Measurements from ENCODE around the gene KLHL18. TPM values are rescaled to one million over a fixed set of nuclear protein-coding genes. Genes with fewer than 3 reads are reported as not detected.

The KLHL18 gene
- 10 to 100 TPM; 32.1 to 52.5 (median 41.6) TPM for total RNA-seq
- polyA plus RNA-seq: 10 to 100 TPM; 58.5 to 85.7 TPM
- long read RNA-seq, donor 1, full-length matches to known transcripts: 43 of 58 reads
- long read RNA-seq, donor 1, partial matches to known transcripts: 0 of 58 reads
- long read RNA-seq, donor 1, other reads (novel, unspliced or antisense): 15 of 58 reads
- long read RNA-seq, donor 2, full-length matches to known transcripts: 32 of 49 reads
- long read RNA-seq, donor 2, partial matches to known transcripts: 6 of 49 reads
- long read RNA-seq, donor 2, other reads (novel, unspliced or antisense): 11 of 49 reads
- long read RNA-seq, donor 3, full-length matches to known transcripts: 23 of 63 reads
- long read RNA-seq, donor 3, partial matches to known transcripts: 27 of 63 reads
- long read RNA-seq, donor 3, other reads (novel, unspliced or antisense): 13 of 63 reads

DNA sequence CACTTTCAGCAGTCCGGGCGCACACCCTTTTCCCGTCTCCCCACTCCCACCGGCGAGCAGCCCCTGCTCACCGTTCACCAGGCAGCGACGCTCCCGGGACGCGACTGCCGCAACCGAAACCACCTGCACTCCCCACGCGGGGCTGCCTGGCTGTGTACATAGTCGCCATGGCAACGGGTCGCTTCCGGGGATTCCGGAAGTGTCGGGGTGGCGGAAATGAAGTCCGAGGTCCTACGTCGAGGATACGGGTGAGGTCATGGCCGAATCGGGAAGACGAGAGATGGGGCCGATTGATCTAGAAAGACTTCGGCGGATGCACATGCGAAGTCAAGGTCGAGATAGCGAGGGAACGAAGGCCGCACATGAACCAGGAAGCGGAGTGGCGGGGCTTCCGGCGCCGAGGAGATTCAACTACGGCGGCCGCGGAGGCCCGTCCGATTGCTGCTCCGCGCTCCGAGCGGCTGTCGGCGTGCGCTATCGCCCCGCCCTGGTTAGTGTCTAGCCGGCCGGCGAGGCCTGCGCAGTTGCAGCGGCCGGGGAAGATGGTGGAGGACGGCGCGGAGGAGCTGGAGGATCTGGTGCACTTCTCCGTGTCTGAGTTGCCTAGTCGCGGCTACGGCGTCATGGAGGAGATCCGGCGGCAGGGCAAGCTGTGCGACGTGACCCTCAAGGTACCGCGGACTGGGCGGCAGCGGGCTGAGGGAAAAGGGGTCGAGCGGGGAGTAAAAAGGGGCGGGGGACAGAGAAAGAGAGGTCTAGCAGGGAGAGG, at the start of gene KLHL18, which contains the start of gene KIF9:
KLHL18 (plus strand) TSS at position 521 of the 769 bp plus-strand sequence; CDS start at position 543, 22 bp downstream.
KIF9 (minus strand) TSS at position 376 of the 769 bp plus-strand sequence. CDS start 5,425 bp downstream, outside the sequence.
- peaks cover 0 to 18% (median under 1%) of the 10 kb centered on the region in 9 donors for H3K36me3 ChIP-seq
- H3K4me1 ChIP-seq: peaks cover 3 to 53% (median 33%) of the 10 kb centered on the region in 9 donors
- 0 to 1% methylated on average over 82 of the region's 82 CpGs for WGBS, 2 donors
- no peaks in the 10 kb centered on the region for H3K9me3 ChIP-seq
- peak within 1 kb of the TSS; percentile 74 to 96 (median 94) for H3K27ac ChIP-seq
- H3K4me3 ChIP-seq: peak within 1 kb of the TSS; percentile 57 to 92 (median 79)
- ATAC-seq (peak; percentile 95 to 99 (median 97)), DNase-seq (peak; percentile 91 to 95)
- H3K27me3 ChIP-seq: no peaks in the 10 kb centered on the region
- intact Hi-C loops (cut with DNase I): loop anchor here in 3 of 10 donors (1.0 to 10.0 kb wide), 3 partner anchors 16 to 118 kb away; partner anchors contain the start of gene SETD2 (in 1 of the 3)
- TF ChIP-seq, protein P1, sequence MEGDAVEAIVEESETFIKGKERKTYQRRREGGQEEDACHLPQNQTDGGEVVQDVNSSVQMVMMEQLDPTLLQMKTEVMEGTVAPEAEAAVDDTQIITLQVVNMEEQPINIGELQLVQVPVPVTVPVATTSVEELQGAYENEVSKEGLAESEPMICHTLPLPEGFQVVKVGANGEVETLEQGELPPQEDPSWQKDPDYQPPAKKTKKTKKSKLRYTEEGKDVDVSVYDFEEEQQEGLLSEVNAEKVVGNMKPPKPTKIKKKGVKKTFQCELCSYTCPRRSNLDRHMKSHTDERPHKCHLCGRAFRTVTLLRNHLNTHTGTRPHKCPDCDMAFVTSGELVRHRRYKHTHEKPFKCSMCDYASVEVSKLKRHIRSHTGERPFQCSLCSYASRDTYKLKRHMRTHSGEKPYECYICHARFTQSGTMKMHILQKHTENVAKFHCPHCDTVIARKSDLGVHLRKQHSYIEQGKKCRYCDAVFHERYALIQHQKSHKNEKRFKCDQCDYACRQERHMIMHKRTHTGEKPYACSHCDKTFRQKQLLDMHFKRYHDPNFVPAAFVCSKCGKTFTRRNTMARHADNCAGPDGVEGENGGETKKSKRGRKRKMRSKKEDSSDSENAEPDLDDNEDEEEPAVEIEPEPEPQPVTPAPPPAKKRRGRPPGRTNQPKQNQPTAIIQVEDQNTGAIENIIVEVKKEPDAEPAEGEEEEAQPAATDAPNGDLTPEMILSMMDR (IDR thresholded peaks at IDR 0.05): peak in 1 of 9 donors; percentile 5

DNA sequence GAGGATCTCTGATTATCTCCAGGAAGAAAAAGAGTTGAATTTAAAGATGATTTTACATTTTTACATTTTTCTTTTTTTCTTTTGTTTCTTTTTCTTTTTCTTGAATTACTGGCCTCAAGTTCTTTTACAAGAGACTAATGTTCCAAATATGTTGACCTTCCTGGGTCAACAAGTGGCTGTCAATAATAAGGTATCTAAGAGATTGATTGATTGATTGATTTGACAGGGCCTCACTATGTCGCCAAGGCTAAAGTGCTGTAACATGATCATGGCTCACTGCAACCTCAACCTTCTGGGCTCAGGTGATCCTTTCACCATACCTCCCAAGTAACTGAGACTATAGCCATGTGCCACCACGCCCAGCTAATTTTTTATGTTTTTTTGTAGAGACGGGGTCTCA, 44.7 kb upstream of the KLHL18 start:
- no peaks in the 10 kb centered on the region for H3K27me3 ChIP-seq
- no peaks in the 10 kb centered on the region for H3K9me3 ChIP-seq
- WGBS, 2 donors: 91 to 98% methylated on average over 3 of the region's 3 CpGs
- TF ChIP-seq, protein P1 (IDR thresholded peaks at IDR 0.05): no peak
- no peak overlapping the region for H3K27ac ChIP-seq
- intact Hi-C loops (cut with DNase I): no loop called here
- no peak overlapping the region for H3K4me3 ChIP-seq
- no peak for ATAC-seq
- no peaks in the 10 kb centered on the region for H3K4me1 ChIP-seq
- H3K36me3 ChIP-seq: no peaks in the 10 kb centered on the region
- no peak for DNase-seq

DNA sequence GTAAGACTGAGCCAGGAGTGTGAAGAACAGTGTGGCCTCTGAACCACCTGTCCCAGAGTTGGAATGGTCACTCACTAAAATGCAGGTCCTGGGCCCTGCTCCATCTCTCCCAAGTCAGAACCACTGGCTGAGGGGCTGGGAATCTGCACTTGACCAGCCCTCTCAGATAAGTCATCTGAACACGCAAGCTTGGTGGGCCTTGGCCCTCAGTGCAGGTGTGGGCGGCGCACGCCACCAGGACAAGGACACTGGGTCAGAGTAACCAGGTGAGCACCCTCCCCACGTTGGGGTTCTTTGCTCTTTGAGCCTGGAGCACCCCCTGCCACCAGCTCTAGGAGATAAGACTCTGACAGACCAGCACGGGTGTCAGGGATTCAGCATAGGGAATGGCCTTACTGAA, 42.8 kb upstream of the KLHL18 start:
- Histone ChIP-seq H3K4me3 (no peak overlapping the region), H3K27me3 (no peaks in the 10 kb centered on the region), H3K36me3 (no peaks in the 10 kb centered on the region), H3K9me3 (no peaks in the 10 kb centered on the region), H3K4me1 (no peaks in the 10 kb centered on the region), H3K27ac (no peak overlapping the region)
- TF ChIP-seq, protein P1 (IDR thresholded peaks at IDR 0.05): no peak
- intact Hi-C loops (cut with DNase I): no loop called here
- ATAC-seq (no peak), DNase-seq (no peak)
- 88 to 92% methylated on average over 6 of the region's 6 CpGs for WGBS, 2 donors

DNA sequence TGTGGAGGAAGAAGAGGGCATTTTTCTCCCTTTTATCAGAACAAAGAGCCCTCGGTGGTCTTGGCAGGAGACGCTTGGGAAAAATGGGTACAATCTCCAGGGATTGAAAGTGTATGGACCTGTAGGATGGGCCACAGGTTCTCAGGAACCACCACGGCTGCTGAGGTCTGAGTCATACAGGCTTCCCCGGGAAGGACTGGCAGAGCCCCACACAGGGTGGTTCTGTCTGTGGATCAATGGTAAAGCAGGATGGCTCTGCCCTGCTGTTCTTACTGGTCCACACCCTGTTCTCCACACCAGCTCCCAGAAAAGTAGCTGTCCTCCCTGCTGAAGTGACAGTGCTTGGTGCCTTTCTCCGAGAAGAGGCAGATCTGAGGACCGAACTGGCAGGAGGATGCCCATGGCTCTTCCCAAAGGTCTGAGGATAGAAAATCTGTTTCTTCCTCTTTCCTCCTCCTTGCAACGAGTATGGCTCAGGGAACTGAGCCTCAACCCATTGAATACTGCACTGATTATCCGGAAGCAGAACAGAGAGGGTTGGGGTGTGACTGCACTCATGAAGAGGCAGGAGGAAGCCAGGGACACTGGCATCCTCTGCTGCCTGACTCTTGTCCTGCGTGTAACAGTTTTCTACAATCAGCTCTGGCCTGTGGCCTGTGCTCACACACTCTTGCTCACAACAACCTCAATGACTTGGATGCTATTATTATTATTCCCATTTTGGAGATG, 39.2 kb upstream of the KLHL18 start:
- TF ChIP-seq, protein P1 (IDR thresholded peaks at IDR 0.05): no peak
- WGBS, 2 donors: 88 to 89% methylated on average over 9 of the region's 9 CpGs
- H3K27ac ChIP-seq: no peak overlapping the region
- no peaks in the 10 kb centered on the region for H3K27me3 ChIP-seq
- no peak for DNase-seq
- ATAC-seq: peak in 2 of 8 donors; percentile 30 to 58
- H3K36me3 ChIP-seq: no peaks in the 10 kb centered on the region
- H3K4me3 ChIP-seq: no peak overlapping the region
- H3K4me1 ChIP-seq: no peaks in the 10 kb centered on the region
- H3K9me3 ChIP-seq: no peaks in the 10 kb centered on the region
- intact Hi-C loops (cut with DNase I): no loop called here
